ENCODE measurements around the gene ALG10.
A peak's percentile ranks its signal among the peaks of the same experiment; 100 is the strongest.
"Not testable (repeated sequence)": the region's sequence is repeated elsewhere in the genome, so short reads cannot be mapped to it uniquely, and the experiment has no call there.

ALG10 gene, protein sequence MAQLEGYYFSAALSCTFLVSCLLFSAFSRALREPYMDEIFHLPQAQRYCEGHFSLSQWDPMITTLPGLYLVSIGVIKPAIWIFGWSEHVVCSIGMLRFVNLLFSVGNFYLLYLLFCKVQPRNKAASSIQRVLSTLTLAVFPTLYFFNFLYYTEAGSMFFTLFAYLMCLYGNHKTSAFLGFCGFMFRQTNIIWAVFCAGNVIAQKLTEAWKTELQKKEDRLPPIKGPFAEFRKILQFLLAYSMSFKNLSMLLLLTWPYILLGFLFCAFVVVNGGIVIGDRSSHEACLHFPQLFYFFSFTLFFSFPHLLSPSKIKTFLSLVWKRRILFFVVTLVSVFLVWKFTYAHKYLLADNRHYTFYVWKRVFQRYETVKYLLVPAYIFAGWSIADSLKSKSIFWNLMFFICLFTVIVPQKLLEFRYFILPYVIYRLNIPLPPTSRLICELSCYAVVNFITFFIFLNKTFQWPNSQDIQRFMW

DNA sequence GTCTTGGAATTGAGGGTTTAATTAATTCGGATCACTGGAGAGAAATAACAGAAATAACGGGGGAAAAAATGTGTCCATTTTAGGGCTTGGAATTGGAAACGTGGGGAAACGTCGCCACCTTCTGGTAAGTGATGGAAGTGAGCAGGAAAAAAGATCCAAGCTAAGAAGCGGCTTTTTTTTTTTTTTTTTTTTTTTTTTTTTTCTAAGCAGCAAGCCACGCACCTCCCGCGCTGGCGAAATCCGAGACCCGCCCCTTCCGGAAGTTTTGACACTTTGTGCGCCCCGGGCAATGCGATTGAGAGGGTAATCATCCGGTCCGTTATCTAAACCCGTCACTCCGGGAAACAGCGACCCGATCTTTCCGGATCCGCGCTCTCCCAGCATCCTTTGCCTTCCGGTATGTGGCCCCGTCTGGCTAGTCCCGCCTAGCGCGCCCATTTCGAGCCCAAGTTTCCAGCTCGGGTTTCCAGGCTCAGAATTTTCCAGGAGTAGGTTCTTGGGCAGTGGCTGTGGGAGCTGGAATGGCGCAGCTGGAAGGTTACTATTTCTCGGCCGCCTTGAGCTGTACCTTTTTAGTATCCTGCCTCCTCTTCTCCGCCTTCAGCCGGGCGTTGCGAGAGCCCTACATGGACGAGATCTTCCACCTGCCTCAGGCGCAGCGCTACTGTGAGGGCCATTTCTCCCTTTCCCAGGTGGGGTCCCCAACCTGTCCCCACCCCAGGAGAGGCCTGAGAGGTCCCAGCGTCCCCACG is at the start of gene ALG10:
Gene ALG10, plus strand, starts transcription at position 418 of the 752 bp plus-strand sequence. Its CDS starts 104 bp downstream, at position 522.
- DNase-seq = peak; percentile 98

DNA sequence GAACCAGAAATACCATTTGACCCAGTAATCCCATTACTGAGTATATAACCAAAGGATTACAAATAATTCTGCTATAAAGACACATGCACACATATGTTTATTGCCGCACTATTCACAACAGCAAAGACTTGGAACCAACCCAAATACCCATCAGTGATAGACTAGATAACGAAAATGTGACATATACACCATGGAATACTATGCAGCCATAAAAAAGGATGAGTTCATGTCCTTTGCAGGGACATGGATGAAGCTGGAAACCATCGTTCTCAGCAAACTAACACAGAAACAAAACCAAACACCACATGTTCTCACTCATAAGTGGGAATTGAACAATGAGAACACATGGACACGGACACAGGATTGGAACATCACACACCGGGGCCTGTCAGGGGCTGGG is 49.4 kb upstream of the ALG10 start:
- not testable (repeated sequence) for DNase-seq

DNA sequence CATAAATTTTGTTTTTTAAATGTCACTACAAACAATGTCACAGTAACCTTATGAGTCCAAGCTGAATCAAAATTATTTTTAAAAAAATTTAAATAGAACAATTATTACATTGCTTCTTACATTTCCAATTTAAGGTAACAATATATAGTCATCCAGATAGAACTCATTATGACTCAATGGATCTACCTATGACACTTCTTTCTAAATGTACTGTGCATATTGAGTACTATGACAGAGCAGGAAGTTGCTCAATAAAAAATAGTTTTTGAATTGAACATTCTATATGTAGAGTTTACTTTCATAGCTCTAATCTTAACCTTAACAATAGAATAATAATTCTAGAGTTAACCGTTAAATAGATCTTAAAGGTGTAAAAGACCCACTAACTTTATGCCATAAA is 44.4 kb upstream of the ALG10 start:
- DNase-seq = no peak

DNA sequence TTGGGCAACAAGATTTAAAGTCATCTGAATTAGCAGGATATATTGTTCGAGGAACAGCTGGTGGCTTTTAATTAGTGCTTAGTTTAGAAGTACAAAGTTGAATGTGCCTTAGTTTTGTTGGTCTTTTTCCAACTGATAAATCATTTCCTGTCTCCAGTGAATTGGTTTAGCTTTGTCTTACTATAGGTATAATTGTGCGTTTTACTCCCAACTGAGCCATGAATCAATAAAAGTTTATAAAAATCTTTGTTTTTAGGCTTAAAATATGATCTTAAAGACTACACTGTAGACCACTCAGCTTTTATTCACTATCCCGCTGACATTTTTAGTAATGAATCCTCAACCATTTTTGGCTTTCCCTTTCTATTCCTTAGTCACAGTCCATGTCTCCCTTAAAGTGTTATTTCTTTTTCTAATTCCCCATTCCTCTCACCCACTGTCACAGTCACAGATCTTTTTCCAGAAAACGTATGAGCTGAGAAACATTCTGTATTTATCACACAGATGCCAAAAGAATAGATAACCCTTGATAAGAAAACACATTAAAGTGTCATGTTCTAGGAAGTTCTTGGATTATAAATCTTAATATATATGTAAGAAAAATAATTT is 34.0 kb upstream of the ALG10 start:
- DNase-seq = no peak

DNA sequence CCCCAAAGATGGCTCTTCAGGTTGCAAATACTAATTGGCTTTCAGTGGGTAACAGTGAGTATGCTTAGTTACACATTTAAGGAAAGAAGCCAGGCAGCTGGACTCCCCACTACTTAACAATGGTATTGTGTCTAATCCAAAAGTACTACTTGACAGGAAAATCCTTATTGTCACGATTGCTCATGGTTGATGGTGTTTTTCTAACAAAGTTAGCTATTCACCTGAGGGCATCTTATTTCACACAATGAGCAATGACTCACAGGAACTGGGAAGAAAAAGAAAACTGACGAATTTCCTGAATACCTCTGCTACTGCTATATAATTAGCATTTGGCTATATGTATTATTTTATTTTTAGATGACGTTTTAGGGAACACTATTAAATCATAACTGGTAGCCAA is 33.4 kb upstream of the ALG10 start:
- DNase-seq = no peak

DNA sequence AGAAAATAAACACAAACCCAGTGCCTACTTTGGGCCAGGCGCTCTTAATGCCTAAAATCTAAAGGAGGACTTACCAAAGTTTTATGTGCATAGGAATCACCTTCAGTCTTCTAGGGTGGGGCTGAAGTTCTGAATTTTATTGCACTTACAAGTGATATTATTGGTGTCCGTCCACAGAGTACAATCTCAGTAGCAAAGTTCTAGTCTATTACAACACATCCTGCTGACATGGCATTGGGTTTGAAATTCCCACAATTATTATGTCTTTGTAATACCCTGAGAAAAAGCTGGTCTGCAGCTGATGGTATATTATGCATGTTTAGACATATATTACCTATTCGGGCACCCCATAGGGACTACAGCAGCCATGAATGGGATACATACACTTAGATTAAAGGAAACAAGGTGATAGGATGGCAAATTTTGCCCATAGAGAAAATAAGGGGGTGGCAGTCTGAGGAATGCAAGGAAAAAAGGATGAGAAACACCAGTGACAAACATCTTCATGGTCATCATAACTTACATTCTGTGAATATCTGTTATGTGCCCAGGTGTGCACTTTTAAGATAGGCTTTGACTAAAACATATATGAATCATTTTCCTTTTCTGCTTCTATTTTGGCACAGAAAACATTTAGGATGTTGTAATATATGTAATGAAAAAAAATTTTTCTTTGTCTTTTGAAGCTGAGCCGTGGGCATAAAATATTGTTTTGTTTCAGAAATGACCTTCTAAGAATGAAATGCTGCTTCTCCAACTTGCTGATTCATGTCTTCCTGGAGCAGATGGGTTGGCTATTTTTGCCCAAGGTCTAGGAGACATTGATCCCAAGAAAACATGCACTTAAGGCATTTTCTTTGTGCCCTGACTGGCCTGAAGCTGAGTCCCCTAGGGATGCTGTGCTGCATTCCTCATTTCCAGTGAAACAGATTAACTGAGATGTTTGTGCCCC is 27.2 kb upstream of the ALG10 start:
- no peak for DNase-seq

DNA sequence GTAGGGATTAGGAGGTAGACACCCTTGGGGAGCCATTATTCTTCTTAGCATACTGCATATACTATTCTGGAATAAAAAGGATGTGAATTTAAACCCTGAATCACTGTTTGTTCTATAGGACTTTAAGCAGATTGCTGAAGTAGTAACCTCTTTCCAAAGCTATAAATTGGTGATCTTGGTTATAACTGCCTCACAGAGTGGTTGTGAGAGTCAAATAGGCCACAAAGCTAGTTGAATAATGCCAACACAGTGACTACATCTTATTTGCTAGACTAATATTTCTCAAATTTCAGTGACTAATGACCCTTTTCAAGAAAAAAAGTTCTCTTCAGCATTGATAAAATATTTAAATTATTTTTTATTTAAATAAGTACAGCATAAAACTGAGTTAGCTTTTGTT is 13.5 kb upstream of the ALG10 start:
- DNase-seq = not testable (repeated sequence)

DNA sequence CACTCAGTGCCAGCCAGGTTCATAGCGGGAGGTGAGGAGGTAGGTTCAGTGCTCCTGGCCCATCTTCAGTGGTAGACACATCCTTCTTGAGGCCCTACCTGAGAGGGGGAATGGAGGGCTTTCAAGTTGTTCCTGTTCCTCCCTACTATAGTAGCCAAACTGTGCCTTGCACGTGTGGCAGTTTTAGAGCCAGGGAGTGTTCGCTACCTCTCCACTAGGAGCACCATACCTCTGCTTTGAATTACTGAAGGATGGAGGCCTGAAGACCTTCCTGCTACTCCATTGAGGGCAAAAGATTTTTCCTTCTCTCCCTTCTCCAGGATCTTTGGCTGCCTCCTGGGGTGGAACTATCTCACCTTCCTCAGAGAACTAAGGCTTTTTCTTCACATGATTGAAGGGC is 5.9 kb upstream of the ALG10 start:
- no peak for DNase-seq

DNA sequence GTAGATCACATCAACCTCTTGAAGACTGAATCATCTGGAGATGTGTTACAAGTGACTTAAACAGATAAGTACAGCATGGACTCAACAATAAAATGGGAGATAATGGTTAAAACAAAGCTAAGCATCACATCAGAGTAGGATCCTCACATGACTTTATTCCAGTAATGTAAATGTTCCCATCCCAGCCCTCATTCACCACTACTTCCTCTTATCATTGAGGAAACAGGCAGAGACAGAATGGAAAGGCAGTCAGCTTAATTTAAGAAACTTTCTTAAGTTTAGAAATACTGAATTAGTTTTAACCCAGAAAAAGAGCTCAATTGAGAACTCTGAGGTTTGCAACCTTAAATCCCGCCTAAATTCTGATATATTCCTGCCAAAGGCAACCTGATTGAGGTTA is 1.2 kb upstream of the ALG10 start:
- peak; percentile 14 for DNase-seq

DNA sequence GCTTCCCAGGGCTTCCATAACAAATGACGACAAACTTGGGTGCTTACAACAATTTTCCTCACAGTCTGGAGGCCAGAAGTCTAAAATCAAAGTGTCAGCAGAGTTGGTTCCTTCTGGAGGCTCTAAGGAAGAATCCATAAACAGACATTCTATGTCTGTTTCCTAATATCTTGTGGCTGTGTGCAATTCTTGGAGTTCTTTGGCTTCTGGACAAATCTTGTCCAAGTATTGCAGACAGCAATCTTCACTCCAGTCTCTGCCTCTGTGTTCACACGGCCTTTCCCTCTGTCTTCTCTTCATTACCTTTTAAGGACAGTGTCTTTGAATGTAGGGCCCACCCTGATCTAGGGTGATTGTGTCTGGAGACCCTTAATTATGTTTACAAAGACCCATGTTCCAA is 5.4 kb downstream of the ALG10 start:
- DNase-seq = not testable (repeated sequence)

DNA sequence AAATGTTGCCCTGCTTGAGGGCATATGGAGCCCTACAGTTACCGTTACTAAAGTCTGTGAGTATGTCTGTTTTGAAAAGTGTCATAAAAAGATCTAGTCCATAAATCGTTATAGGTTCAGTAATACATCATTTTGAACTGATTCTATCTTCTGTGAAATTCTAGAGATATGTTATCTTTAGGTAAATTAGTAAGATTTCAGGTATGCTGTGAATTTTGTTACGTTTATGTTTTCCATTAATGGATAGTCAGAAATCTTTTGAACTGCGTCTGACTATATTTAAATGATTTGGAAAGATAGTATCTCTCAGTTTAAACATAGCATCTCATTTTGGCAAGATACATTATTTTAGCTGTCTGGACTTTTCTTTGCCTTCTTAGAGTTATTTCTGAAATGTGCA is 8.3 kb downstream of the ALG10 start:
- no peak for DNase-seq

DNA sequence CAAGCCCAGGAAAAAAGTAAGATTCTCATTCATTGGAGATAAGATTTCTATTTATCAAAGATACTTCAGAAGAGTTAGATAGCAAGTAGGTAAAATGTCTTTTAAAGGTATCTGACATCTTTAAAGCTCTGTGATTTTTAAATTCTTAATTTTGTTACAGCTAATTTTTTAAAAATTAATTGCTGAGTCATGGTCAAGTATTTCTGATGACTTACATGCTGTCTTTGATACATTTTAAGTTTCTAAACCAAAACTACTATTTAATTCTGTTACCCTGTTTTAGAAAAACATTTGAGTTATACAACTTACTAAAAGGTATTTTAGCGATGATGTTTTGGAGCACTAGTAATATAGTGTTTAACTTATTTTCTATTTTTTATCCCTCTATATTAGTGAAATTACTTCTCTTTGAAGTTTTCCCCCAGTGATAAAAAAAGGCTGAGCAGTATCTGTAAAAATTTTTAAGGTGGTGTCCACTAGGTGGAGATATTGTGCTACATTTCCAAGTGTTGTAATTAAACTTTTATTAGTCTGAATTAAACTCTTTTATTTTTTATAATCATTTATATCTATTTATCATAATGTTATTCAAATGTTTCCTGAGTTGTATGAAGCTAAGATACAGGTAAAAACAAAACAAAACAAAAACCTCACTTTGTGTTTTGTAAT is 11.5 kb downstream of the ALG10 start:
- peak; percentile 60 for DNase-seq

DNA sequence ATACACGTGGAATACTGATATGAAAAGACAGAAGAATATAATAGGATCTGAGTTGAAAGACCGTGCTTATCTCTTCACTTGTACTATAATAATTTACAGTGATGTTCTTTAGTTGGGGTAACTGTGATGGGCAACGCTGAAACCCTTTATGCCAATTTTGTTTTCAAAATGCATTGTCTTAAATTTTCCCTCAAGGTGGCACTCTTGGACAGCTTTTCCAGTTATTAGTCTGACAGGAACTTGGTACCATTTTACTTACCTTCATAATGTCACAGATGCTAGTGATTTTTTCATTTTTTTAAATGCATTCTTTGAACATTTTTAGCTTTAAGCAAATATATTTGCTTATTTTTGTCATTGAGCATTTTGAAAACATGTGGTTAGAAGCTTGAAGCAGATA is 16.1 kb downstream of the ALG10 start:
- DNase-seq = peak; percentile 42

DNA sequence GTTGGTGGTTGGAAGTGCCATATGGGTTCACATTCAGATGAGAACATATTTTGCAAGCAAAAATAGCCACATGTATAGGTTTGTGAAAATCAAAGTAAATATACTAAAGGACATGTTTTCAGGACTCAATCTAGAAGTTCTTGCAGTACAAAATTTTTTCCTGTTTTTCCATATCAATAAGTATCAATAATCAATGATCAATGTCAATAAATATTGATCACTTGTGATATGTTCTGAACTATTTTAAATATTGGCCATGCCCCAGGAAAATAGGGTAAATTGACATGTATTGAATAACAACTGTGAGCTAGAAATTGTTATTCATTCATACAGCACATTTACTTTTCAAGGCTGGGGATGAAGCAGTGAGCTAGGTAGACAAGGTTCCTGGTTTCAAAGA is 24.3 kb downstream of the ALG10 start:
- DNase-seq = no peak

DNA sequence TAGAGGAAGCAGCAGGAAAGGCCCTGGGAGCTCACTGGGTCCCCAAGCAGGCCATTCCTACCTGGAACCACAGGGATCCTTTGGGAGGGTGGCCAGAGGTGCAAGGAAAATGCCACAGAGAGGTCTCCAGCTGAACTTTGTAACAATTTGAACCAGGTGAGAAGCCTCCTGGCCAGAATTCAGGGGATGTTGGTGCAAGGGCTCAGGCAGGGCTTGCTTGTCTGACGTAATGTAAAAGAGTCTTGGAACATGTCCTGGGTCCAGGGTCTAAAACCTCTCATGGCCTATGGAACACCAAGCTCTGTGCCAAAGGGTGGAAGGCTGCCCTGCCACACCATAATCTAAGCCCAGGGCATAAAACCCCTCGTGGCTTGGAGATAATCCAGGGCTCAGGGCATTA is 25.6 kb downstream of the ALG10 start:
- DNase-seq = not testable (repeated sequence)

DNA sequence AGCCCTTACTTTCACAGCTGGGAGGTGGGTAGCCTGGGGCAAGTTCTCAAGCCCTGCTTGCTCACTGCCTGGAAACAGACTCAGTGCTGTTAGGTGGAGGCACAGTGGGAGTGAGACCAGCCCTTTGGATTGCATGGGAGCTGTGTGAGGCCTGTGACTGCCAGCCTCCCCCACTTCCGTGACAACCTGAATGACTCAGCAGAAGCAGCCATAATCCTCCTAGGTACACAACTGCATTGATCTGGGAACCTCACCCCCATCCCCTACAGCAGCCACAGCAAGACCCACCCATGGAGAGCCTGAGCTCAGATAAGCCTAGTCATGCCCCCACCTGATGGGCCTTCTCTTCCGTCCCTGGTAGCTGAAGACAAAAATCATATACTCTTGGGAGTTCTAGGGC is 26.4 kb downstream of the ALG10 start:
- no peak for DNase-seq

DNA sequence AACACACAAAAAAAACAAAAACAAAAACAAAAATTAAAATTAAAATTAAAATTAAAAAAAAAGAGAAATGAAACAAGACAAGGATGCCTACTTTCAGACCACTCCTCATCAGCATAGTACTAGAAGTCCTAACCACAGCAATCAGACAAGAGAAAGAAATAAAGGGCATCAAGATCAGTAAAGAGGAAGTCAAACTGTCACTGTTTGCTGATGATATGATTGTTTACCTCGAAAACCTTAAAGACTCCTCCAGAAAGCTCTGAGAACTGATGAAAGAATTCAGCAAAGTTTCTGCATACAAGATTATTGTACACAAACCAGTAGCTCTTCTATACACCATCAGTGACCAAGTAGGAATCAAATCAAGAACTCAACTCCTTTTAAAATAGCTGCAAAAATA is 29.2 kb downstream of the ALG10 start:
- DNase-seq = no peak

DNA sequence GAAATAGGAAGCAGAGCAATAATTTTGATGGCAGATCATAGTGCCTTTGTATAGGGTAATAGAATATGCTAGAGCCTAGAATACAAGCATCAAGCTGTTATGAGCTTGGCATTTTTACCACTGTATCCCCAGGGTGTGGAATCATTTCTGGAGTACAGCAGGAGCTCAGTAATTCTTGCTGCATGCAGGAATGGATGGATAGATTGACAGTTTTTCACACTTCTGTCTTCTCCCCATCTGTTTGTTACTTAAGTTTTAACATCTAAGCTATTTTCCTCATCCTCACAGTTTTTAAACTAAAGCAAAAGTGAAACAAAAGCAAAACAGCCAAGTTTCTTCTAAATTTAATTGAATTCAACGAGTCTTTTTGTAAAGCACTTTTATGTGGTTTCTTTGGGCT is 32.6 kb downstream of the ALG10 start:
- no peak for DNase-seq
